ENCODE results near the gene CDK6. TPM values are rescaled to one million over a fixed set of nuclear protein-coding genes. Genes with fewer than 3 reads are reported as not detected.

Gene CDK6
- total and polyA plus RNA-seq, 9 of the 15 experiments (the other 6 are each of a cell fraction or from before 2014, with no cell fraction given): 7.6 to 109 (median 44.4) TPM

DNA sequence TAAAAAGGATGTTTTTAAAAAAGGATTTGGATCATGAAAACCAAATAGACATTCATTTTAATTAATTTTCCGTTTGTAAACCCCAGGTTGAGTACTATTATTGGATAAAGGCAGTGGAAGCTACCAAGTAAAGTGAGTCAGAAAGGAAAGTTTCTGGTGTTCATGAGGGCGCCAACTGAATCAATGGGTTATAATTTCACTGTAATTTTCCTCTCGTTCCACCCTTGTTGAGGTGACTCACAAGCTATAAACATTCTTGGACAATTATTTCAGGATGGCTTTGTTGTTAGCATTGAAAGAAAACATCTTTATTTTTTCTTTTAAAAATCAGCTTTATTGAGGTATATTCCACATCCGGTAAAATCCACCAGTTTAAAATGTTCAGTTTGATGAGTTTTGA is 241.1 kb downstream of the CDK6 start:
- ATAC-seq (no peak), FAIRE-seq (no peak), DNase-seq (ENCODE audit: extremely low read depth in 1 of 4, low spot score in 3 of 4) (no peak)
- no peak overlapping the region for H3K4me2 ChIP-seq (ENCODE audit: insufficient read depth, low read length)
- no peaks in the 10 kb centered on the region for H3K36me3 ChIP-seq (ENCODE audit: control insufficient read depth, insufficient read depth, low read length)
- no TSS peak for BruUV-seq (replicated peaks)
- TF ChIP-seq BCOR (IDR thresholded peaks at IDR 0.05) (no peak), MAZ (CRISPR knock-in tag; conservative IDR thresholded peaks at IDR 0.05 in 1 of 2, IDR thresholded peaks at IDR 0.05 in 1 of 2) (no peak), ZSCAN32 (CRISPR knock-in tag; IDR thresholded peaks at IDR 0.05) (no peak), MAFG (tag; conservative IDR thresholded peaks at IDR 0.05) (no peak), SP1 (CRISPR knock-in tag; IDR thresholded peaks at IDR 0.05) (no peak), TBP (optimal IDR thresholded peaks at IDR 0.05; ENCODE audit: low read depth, low read length) (no peak), KLF6 (CRISPR knock-in tag; IDR thresholded peaks at IDR 0.05; ENCODE audit: borderline replicate concordance) (no peak), ZNF830 (CRISPR knock-in tag; IDR thresholded peaks at IDR 0.05) (no peak), REST (IDR thresholded peaks at IDR 0.05; ENCODE audit: borderline replicate concordance) (no peak), REST (CRISPR knock-in tag; IDR thresholded peaks at IDR 0.05; ENCODE audit: low read depth) (no peak)
- TF ChIP-seq, protein P1, sequence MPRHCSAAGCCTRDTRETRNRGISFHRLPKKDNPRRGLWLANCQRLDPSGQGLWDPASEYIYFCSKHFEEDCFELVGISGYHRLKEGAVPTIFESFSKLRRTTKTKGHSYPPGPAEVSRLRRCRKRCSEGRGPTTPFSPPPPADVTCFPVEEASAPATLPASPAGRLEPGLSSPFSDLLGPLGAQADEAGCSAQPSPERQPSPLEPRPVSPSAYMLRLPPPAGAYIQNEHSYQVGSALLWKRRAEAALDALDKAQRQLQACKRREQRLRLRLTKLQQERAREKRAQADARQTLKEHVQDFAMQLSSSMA (CRISPR knock-in tag; IDR thresholded peaks at IDR 0.05): no peak
- H3K4me3 ChIP-seq: no peak overlapping the region
- H2AFZ ChIP-seq (ENCODE audit: low read depth, low read length): peak overlapping the region; percentile 5; the same call in 1 of the 2 replicates
- 10% methylated on average over 4 of the region's 4 CpGs for WGBS (ENCODE audit: insufficient coverage, low coverage, missing lambda C conversion rate)
- H4K20me1 ChIP-seq (replicated peaks; ENCODE audit: control insufficient read depth, insufficient read depth, low read length): no peaks in the 10 kb centered on the region
- H3K4me1 ChIP-seq (replicated peaks in 1 of 2; ENCODE audit: control insufficient read depth in 2 of 2, insufficient read depth in 2 of 2, low read length in 2 of 2): peaks cover 3 to 8% of the 10 kb centered on the region in 2 experiments; a peak in 4 of 5 replicates
- CTCF ChIA-PET (ENCODE audit: low intra/inter-chr PET ratio): no interaction called here
- H3K79me2 ChIP-seq (ENCODE audit: control insufficient read depth, insufficient read depth, low read length): no peaks in the 10 kb centered on the region
- POLR2A ChIA-PET: interaction anchor here (1.3 kb wide), 1 partner anchor 9 kb away, joined by 3 read pairs; no protein-coding TSS in a partner anchor
- H3K9me1 ChIP-seq (ENCODE audit: control insufficient read depth, insufficient read depth, low read length): no peaks in the 10 kb centered on the region
- H3K27ac ChIP-seq (ENCODE audit: extremely low read depth, low read depth, low read length): no peak overlapping the region
- H3K9ac ChIP-seq (ENCODE audit: insufficient read depth in 1 of 2, low read depth in 2 of 2, low read length in 2 of 2): no peak overlapping the region
- H3K27me3 ChIP-seq (ENCODE audit: control insufficient read depth in 2 of 2, insufficient read depth in 2 of 2, low read length in 2 of 2): peaks cover 0 to 4% of the 10 kb centered on the region in 2 experiments; a peak in 1 of 5 replicates
- in situ Hi-C loops (cut with MboI) (no loop called here), intact Hi-C loops (cut with micrococcal nuclease) (no loop called here)
- no peaks in the 10 kb centered on the region for H3K9me3 ChIP-seq (replicated peaks; ENCODE audit: control insufficient read depth, insufficient read depth, low read depth, low read length)

Data from K562 (cell line).